ENCODE measurements around the gene GSK3B.
A peak's percentile ranks its signal among the peaks of the same experiment; 100 is the strongest.
"Not testable (repeated sequence)": the region's sequence is repeated elsewhere in the genome, so short reads cannot be mapped to it uniquely, and the experiment has no call there.

The GSK3B gene

GRCh38 chr3:120013481-120013880 lies 80.8 kb downstream of the GSK3B start:
- no peak for DNase-seq (ENCODE audit: low read depth, low spot score)

GRCh38 chr3:120005741-120006140 lies 88.5 kb downstream of the GSK3B start:
- DNase-seq (ENCODE audit: low read depth, low spot score) = not testable (repeated sequence)

- DNase-seq (ENCODE audit: low read depth, low spot score) = peak; percentile 69
These were observed 90.2 kb downstream of the GSK3B start for GRCh38 chr3:120004008-120004498.

- no peak for DNase-seq (ENCODE audit: low read depth, low spot score)
These were observed 96.1 kb downstream of the GSK3B start for GRCh38 chr3:119998166-119998565.

GRCh38 chr3:119990888-119991287 lies 103.4 kb downstream of the GSK3B start:
- DNase-seq (ENCODE audit: low read depth, low spot score) = no peak

- DNase-seq (ENCODE audit: low read depth, low spot score) = no peak
These were observed 104.1 kb downstream of the GSK3B start for GRCh38 chr3:119989981-119990655.

GRCh38 chr3:119986812-119987211 lies 107.4 kb downstream of the GSK3B start:
- not testable (repeated sequence) for DNase-seq (ENCODE audit: low read depth, low spot score)

GRCh38 chr3:119981386-119981785 lies 112.9 kb downstream of the GSK3B start:
- no peak for DNase-seq (ENCODE audit: low read depth, low spot score)

GRCh38 chr3:119978554-119979208 lies 115.6 kb downstream of the GSK3B start:
- DNase-seq (ENCODE audit: low read depth, low spot score) = no peak

GRCh38 chr3:119977353-119977752 lies 116.9 kb downstream of the GSK3B start:
- no peak for DNase-seq (ENCODE audit: low read depth, low spot score)

GRCh38 chr3:119976214-119976613 lies 118.0 kb downstream of the GSK3B start:
- no peak for DNase-seq (ENCODE audit: low read depth, low spot score)

- DNase-seq (ENCODE audit: low read depth, low spot score) = no peak
These were observed 119.6 kb downstream of the GSK3B start for GRCh38 chr3:119974656-119975055.

GRCh38 chr3:119973018-119973646 lies 121.1 kb downstream of the GSK3B start:
- DNase-seq (ENCODE audit: low read depth, low spot score) = no peak

GRCh38 chr3:119969759-119970158 lies 124.5 kb downstream of the GSK3B start:
- DNase-seq (ENCODE audit: low read depth, low spot score) = no peak

GRCh38 chr3:119967353-119968006 lies 126.8 kb downstream of the GSK3B start:
- no peak for DNase-seq (ENCODE audit: low read depth, low spot score)

GRCh38 chr3:119965692-119966091 lies 128.6 kb downstream of the GSK3B start:
- no peak for DNase-seq (ENCODE audit: low read depth, low spot score)

- DNase-seq (ENCODE audit: low read depth, low spot score) = no peak
These were observed 130.0 kb downstream of the GSK3B start for GRCh38 chr3:119964294-119964693.

- DNase-seq (ENCODE audit: low read depth, low spot score) = no peak
These were observed 138.3 kb downstream of the GSK3B start for GRCh38 chr3:119955972-119956371.

- DNase-seq (ENCODE audit: low read depth, low spot score) = no peak
These were observed 143.5 kb downstream of the GSK3B start for GRCh38 chr3:119950666-119951325.

GRCh38 chr3:119945291-119945690 lies 149.0 kb downstream of the GSK3B start:
- no peak for DNase-seq (ENCODE audit: low read depth, low spot score)

GRCh38 chr3:119944091-119944490 lies 150.2 kb downstream of the GSK3B start:
- no peak for DNase-seq (ENCODE audit: low read depth, low spot score)

- DNase-seq (ENCODE audit: low read depth, low spot score) = no peak
These were observed 155.2 kb downstream of the GSK3B start for GRCh38 chr3:119939077-119939476.

Data from iPS DF 19.7 (cell line).